Calu3 (cell line): ENCODE data around the gene MORC3. TPM values are rescaled to one million over a fixed set of nuclear protein-coding genes. Genes with fewer than 3 reads are reported as not detected.

Source experiments
- BruUV-seq: library from RNA; stranded (reverse); fragments of 400-500 nt; replicated peaks from 2 replicates; lab custom pipeline; 2021; lab: Mats Ljungman, UMichigan
- CTCF ChIA-PET: fragments of 300-600 bp; sonication (Branson Sonifier 250); formaldehyde crosslinking; loops from one replicate; lab custom pipeline; 2022; ENCODE audit warnings: antibody characterized with exemption; lab: Charles Lee
- DNase-seq: peaks from one replicate; pipeline ENCODE4 v3.0.0; 2022
- H3K27ac Mint-ChIP-seq: one replicate; pipeline ENCODE4 v1.8.0; 2022; ENCODE audit warnings: mixed read lengths; ENCODE audit not compliant: unreplicated experiment
- H3K27me3 Mint-ChIP-seq: one replicate; pipeline ENCODE4 v1.8.0; 2022; ENCODE audit warnings: mixed read lengths; ENCODE audit not compliant: unreplicated experiment
- H3K36me3 Mint-ChIP-seq: one replicate; pipeline ENCODE4 v1.8.0; 2022; ENCODE audit warnings: mild to moderate bottlenecking, moderate library complexity, mixed read lengths; ENCODE audit not compliant: insufficient read depth, unreplicated experiment
- H3K4me1 Mint-ChIP-seq: one replicate; pipeline ENCODE4 v1.8.0; 2022; ENCODE audit warnings: mild to moderate bottlenecking, low read depth, mixed read lengths; ENCODE audit not compliant: unreplicated experiment
- H3K4me3 Mint-ChIP-seq: one replicate; pipeline ENCODE4 v1.8.0; 2022; ENCODE audit warnings: mild to moderate bottlenecking, low read depth, moderate library complexity, mixed read lengths; ENCODE audit not compliant: unreplicated experiment
- H3K9me3 Mint-ChIP-seq: one replicate; pipeline ENCODE4 v1.8.0; 2022; ENCODE audit warnings: low read depth, mixed read lengths; ENCODE audit not compliant: unreplicated experiment
- intact Hi-C: fragments of 100-400 bp; cut with micrococcal nuclease; formaldehyde crosslinking; loops from one replicate; pipeline ENCODE4 v1.10.0; 2022; ENCODE audit not compliant: unreplicated experiment
- total RNA-seq: library from RNA; stranded (reverse); gene quantifications from 2 replicates; pipeline ENCODE4 v1.2.3, GENCODE V29; 2022
- TF ChIP-seq, protein P1 (sequence below): fragments of 200-600 bp; IDR thresholded peaks from one replicate; pipeline ENCODE4 v1.8.0; 2022; ENCODE audit warnings: antibody characterized with exemption; ENCODE audit not compliant: unreplicated experiment

Gene MORC3
- total RNA-seq, 1 experiment from 2014 or later: 18.2 TPM

DNA sequence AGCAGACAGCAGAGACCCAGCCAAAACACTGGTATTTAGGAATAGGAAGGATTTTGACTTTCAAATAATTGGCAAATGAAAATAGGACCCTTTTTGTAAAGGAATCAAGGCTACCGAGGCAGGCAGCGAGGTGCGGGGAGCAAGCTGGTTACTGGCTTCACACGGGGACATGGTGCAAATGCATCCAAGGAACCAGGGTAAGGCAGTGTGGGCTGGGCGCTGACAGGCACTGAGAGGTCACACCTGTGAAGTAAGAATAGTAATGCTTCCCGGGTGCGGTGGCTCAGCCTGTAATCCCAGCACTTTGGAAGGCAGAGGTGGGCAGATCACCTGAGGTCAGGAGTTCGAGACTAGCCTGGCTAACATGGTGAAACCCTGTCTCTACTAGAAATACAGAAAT is 80.7 kb downstream of the MORC3 start:
- Mint-ChIP-seq H3K4me3 (no peak overlapping the region), H3K4me1 (no peaks in the 10 kb centered on the region), H3K36me3 (peaks cover 17% of the 10 kb centered on the region), H3K27me3 (no peaks in the 10 kb centered on the region), H3K9me3 (no peaks in the 10 kb centered on the region), H3K27ac (no peak overlapping the region)
- CTCF ChIA-PET: no interaction called here
- intact Hi-C loops: no loop called here
- TF ChIP-seq, protein P1, sequence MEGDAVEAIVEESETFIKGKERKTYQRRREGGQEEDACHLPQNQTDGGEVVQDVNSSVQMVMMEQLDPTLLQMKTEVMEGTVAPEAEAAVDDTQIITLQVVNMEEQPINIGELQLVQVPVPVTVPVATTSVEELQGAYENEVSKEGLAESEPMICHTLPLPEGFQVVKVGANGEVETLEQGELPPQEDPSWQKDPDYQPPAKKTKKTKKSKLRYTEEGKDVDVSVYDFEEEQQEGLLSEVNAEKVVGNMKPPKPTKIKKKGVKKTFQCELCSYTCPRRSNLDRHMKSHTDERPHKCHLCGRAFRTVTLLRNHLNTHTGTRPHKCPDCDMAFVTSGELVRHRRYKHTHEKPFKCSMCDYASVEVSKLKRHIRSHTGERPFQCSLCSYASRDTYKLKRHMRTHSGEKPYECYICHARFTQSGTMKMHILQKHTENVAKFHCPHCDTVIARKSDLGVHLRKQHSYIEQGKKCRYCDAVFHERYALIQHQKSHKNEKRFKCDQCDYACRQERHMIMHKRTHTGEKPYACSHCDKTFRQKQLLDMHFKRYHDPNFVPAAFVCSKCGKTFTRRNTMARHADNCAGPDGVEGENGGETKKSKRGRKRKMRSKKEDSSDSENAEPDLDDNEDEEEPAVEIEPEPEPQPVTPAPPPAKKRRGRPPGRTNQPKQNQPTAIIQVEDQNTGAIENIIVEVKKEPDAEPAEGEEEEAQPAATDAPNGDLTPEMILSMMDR: no peak
- BruUV-seq: no TSS peak
- no peak for DNase-seq

DNA sequence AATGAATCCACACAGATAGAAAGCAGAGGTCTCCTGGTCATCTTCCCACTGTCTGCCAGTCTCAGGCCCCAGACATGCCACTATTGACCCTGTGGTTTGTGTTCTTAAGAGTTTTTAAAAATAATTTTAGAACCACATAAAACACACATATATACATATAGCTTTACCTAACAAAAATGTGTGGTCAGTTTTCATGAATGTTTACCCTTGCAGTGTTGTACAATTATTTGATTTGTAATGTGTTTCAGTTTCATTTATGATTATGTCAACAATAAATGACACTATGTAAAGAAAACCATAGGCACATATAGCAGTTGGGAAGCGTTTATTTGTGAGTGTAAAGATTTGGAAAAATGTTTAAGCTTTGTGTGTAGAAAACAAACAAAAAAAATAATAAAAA is 82.3 kb downstream of the MORC3 start:
- H3K27ac Mint-ChIP-seq: no peak overlapping the region
- DNase-seq: no peak
- CTCF ChIA-PET: no interaction called here
- TF ChIP-seq, protein P1: no peak
- no TSS peak for BruUV-seq
- H3K4me3 Mint-ChIP-seq: no peak overlapping the region
- H3K9me3 Mint-ChIP-seq: no peaks in the 10 kb centered on the region
- H3K27me3 Mint-ChIP-seq: no peaks in the 10 kb centered on the region
- intact Hi-C loops: no loop called here
- H3K36me3 Mint-ChIP-seq: peaks cover 13% of the 10 kb centered on the region
- peaks cover 3% of the 10 kb centered on the region for H3K4me1 Mint-ChIP-seq

DNA sequence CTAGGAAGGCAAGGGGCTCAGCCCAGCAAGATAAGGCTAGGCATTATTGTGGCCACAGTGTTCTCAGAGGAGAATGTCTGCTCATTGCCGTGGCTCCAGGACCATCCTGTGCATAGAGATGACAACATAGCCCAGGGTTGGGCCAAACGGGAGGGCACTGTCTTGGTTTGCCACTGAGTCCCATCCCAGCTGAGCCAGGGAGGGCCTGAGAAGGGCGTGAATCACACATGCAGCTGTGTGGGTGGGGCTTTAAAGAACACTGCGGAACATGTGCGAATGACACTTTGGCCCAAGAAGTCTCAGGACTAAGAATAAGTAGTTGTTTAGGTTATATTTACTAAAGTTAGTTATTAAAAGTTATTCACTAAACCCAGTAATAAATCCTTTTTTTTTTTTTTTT is 83.7 kb downstream of the MORC3 start:
- no TSS peak for BruUV-seq
- Mint-ChIP-seq H3K27me3 (no peaks in the 10 kb centered on the region), H3K9me3 (no peaks in the 10 kb centered on the region), H3K27ac (no peak overlapping the region), H3K4me1 (peaks cover 15% of the 10 kb centered on the region), H3K36me3 (peaks cover 13% of the 10 kb centered on the region), H3K4me3 (no peak overlapping the region)
- TF ChIP-seq, protein P1: no peak
- DNase-seq: no peak
- CTCF ChIA-PET: interaction anchor here (0.7 kb wide), 2 partner anchors 23 to 1896 kb away, joined by 3 read pairs; no protein-coding TSS in a partner anchor
- intact Hi-C loops: no loop called here

DNA sequence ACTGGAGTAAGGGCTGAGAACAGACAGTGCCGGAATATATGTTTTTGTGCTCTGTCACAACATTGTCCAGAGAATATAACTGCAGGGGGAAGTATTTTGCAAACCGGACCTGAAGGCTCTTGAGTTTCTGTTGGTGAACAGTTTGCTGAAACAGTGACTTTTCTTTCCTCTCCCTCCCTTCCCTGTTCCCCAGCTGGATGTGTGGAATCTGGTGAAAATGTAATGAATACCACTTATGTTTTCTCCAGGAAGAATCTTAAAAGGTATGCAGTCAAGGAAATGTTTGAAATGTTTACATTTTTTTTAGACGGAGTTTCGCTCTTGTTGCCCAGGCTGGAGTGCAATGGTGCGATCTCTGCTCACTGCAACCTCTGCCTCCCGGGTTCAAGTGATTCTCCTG is 88.6 kb downstream of the MORC3 start:
- TF ChIP-seq, protein P1: no peak
- H3K4me1 Mint-ChIP-seq: peaks cover 15% of the 10 kb centered on the region
- H3K27me3 Mint-ChIP-seq: no peaks in the 10 kb centered on the region
- peaks cover 22% of the 10 kb centered on the region for H3K36me3 Mint-ChIP-seq
- H3K9me3 Mint-ChIP-seq: no peaks in the 10 kb centered on the region
- intact Hi-C loops: no loop called here
- no peak for DNase-seq
- H3K4me3 Mint-ChIP-seq: no peak overlapping the region
- no TSS peak for BruUV-seq
- H3K27ac Mint-ChIP-seq: no peak overlapping the region
- CTCF ChIA-PET: no interaction called here
